IMR-90 (cell line): ENCODE measurements around the gene ALKBH2. TPM values are rescaled to one million over a fixed set of nuclear protein-coding genes. Genes with fewer than 3 reads are reported as not detected.

ENCODE experiments used
- ATAC-seq: fragments of 200-7000 bp; cut with Tn5 transposase; 2 replicates; pipeline ENCODE4 v1.9.1; 2020; ENCODE audit warnings: low read depth, mild to moderate bottlenecking, moderate library complexity
- BruUV-seq: library from RNA; stranded (reverse); fragments of 400-500 nt; replicated peaks from 2 replicates; lab custom pipeline; 2021; lab: Mats Ljungman, UMichigan
- CTCF ChIA-PET: fragments of 300-600 bp; formaldehyde crosslinking; extraction: SDS; loops from one replicate; lab custom pipeline; 2021; ENCODE audit warnings: antibody characterized with exemption; lab: Yijun Ruan, JAX
- POLR2A ChIA-PET: fragments of 300-600 bp; sonication (Branson Sonifier 250); formaldehyde crosslinking; loops from one replicate; lab custom pipeline; 2022; ENCODE audit warnings: antibody characterized with exemption; ENCODE audit not compliant: unreplicated experiment; lab: Charles Lee
- DNase-seq: peaks from one replicate; pipeline ENCODE4 v3.0.0; 2013
- H2AFZ ChIP-seq: replicated peaks from 2 replicates; pipeline ENCODE3; 2013; ENCODE audit warnings: low read length, mild to moderate bottlenecking; ENCODE audit not compliant: poor library complexity
- H2AK5ac ChIP-seq: 2 replicates; pipeline ENCODE4 v1.6.1; 2013; ENCODE audit warnings: low read depth, low read length, inconsistent platforms
- H2AK9ac ChIP-seq: replicated peaks from 2 replicates; pipeline ENCODE3; 2013; ENCODE audit warnings: mild to moderate bottlenecking, low read depth, low read length, moderate library complexity; ENCODE audit not compliant: poor library complexity
- H2BK120ac ChIP-seq: 2 replicates; pipeline ENCODE4 v1.6.1; 2013; ENCODE audit warnings: low read depth, low read length, inconsistent platforms
- H2BK15ac ChIP-seq: 3 replicates; pipeline ENCODE4 v1.6.1; 2013; ENCODE audit warnings: low read depth, low read length, inconsistent platforms
- H2BK20ac ChIP-seq: 2 replicates; pipeline ENCODE4 v1.6.1; 2013; ENCODE audit warnings: low read depth, mild to moderate bottlenecking, inconsistent platforms, low read length, moderate library complexity
- H2BK5ac ChIP-seq: 2 replicates; pipeline ENCODE4 v1.6.1; 2013; ENCODE audit warnings: mild to moderate bottlenecking, low read depth, low read length, inconsistent platforms; ENCODE audit not compliant: poor library complexity, severe bottlenecking
- H3K14ac ChIP-seq: replicated peaks from 2 replicates; pipeline ENCODE4 v1.6.1; 2013; ENCODE audit warnings: low read depth, low read length, inconsistent platforms
- H3K18ac ChIP-seq: 2 replicates; pipeline ENCODE4 v1.6.1; 2013; ENCODE audit warnings: low read depth, low read length, control low read depth
- H3K23ac ChIP-seq: 2 replicates; pipeline ENCODE4 v1.6.1; 2013; ENCODE audit warnings: low read depth, low read length, inconsistent platforms
- H3K27ac ChIP-seq: 2 replicates; pipeline ENCODE4 v1.5.1; 2013; ENCODE audit warnings: mild to moderate bottlenecking, control low read depth, low read length; ENCODE audit not compliant: insufficient read depth
- H3K27me3 ChIP-seq: 2 replicates; pipeline ENCODE4 v1.6.1; 2013; ENCODE audit warnings: low read length; ENCODE audit not compliant: control insufficient read depth, insufficient read depth
- H3K36me3 ChIP-seq: 2 replicates; pipeline ENCODE4 v1.6.1; 2013; ENCODE audit warnings: low read length, mixed read lengths; ENCODE audit not compliant: control insufficient read depth, insufficient read depth
- H3K4ac ChIP-seq: 2 replicates; pipeline ENCODE4 v1.6.1; 2013; ENCODE audit warnings: low read depth, low read length, inconsistent platforms
- H3K4me1 ChIP-seq: 2 replicates; pipeline ENCODE4 v1.6.1; 2013; ENCODE audit warnings: low read length, mixed read lengths; ENCODE audit not compliant: control insufficient read depth, insufficient read depth
- H3K4me2 ChIP-seq: 2 replicates; pipeline ENCODE4 v1.6.1; 2013; ENCODE audit warnings: low read depth, mild to moderate bottlenecking, control low read depth, low read length, moderate library complexity
- H3K4me3 ChIP-seq: 2 replicates; pipeline ENCODE4 v1.5.1; 2013; ENCODE audit warnings: low read depth, mild to moderate bottlenecking, control low read depth, low read length, moderate library complexity; ENCODE audit not compliant: insufficient read depth
- H3K56ac ChIP-seq: 2 replicates; pipeline ENCODE4 v1.6.1; 2013; ENCODE audit warnings: low read length, inconsistent platforms; ENCODE audit not compliant: insufficient read depth; ENCODE audit errors: extremely low read depth
- H3K79me1 ChIP-seq, 2 experiments: 2 replicates each; pipeline ENCODE4 v1.6.1; 2013; ENCODE audit warnings: low read length in 2 of 2, inconsistent platforms in 1 of 2, low read depth in 1 of 2
- H3K9ac ChIP-seq: 2 replicates; pipeline ENCODE4 v1.6.1; 2013; ENCODE audit warnings: low read depth, low read length, control low read depth
- H3K9me1 ChIP-seq: 2 replicates; pipeline ENCODE4 v1.6.1; 2013; ENCODE audit warnings: low read length, inconsistent platforms; ENCODE audit not compliant: insufficient read depth
- H3K9me3 ChIP-seq: 2 replicates; pipeline ENCODE4 v1.6.1; 2013; ENCODE audit warnings: low read length; ENCODE audit not compliant: control insufficient read depth, insufficient read depth
- H4K20me1 ChIP-seq: 2 replicates; pipeline ENCODE4 v1.6.1; 2013; ENCODE audit warnings: low read length, inconsistent platforms; ENCODE audit not compliant: insufficient read depth
- H4K5ac ChIP-seq: 2 replicates; pipeline ENCODE4 v1.6.1; 2013; ENCODE audit warnings: mild to moderate bottlenecking, low read depth, low read length, control low read depth
- H4K8ac ChIP-seq, 2 experiments: 2 replicates each; pipeline ENCODE4 v1.6.1; 2013; ENCODE audit warnings: low read depth in 2 of 2, low read length in 2 of 2, control low read depth in 1 of 2, inconsistent platforms in 1 of 2
- H4K91ac ChIP-seq: 2 replicates; pipeline ENCODE4 v1.6.1; 2013; ENCODE audit warnings: low read depth, low read length, inconsistent platforms; ENCODE audit not compliant: insufficient read depth
- BHLHE40 ChIP-seq: fragments of 150-350 bp; IDR thresholded peaks from 2 replicates; pipeline ENCODE4 v1.6.1; 2016; ENCODE audit warnings: mild to moderate bottlenecking, low read depth, low read length
- CEBPB ChIP-seq: IDR thresholded peaks from 2 replicates; pipeline ENCODE4 v1.6.1; 2012; ENCODE audit warnings: low read depth, low read length, improper control_type of control experiment
- CHD1 ChIP-seq: IDR thresholded peaks from 2 replicates; pipeline ENCODE4 v1.6.1; 2012; ENCODE audit warnings: low read depth, low read length, improper control_type of control experiment
- CTCF ChIP-seq: conservative IDR thresholded peaks from 2 replicates; pipeline ENCODE4 v1.5.1; 2012; ENCODE audit warnings: mild to moderate bottlenecking, low read depth, low read length, improper control_type of control experiment
- ELK1 ChIP-seq: fragments of 150-350 bp; IDR thresholded peaks from 2 replicates; pipeline ENCODE4 v1.6.1; 2016; ENCODE audit warnings: low read depth, mild to moderate bottlenecking, low read length, moderate library complexity, borderline replicate concordance
- FOS ChIP-seq: fragments of 150-350 bp; IDR thresholded peaks from 2 replicates; pipeline ENCODE4 v1.6.1; 2016; ENCODE audit warnings: low read depth, low read length
- MAFK ChIP-seq: IDR thresholded peaks from 2 replicates; pipeline ENCODE4 v1.6.1; 2012; ENCODE audit warnings: low read depth, low read length, improper control_type of control experiment
- MXI1 ChIP-seq: IDR thresholded peaks from 2 replicates; pipeline ENCODE4 v1.6.1; 2012; ENCODE audit warnings: low read depth, mild to moderate bottlenecking, low read length, moderate library complexity, borderline replicate concordance
- NFE2L2 ChIP-seq: fragments of 150-350 bp; IDR thresholded peaks from 2 replicates; pipeline ENCODE4 v1.6.1; 2016; ENCODE audit warnings: low read depth, mild to moderate bottlenecking, low read length
- POLR2A ChIP-seq: IDR thresholded peaks from 2 replicates; pipeline ENCODE4 v1.6.1; 2012; ENCODE audit warnings: mild to moderate bottlenecking, low read depth, low read length
- RAD21 ChIP-seq: IDR thresholded peaks from 2 replicates; pipeline ENCODE4 v1.6.1; 2012; ENCODE audit warnings: low read length, improper control_type of control experiment
- RCOR1 ChIP-seq: IDR thresholded peaks from 2 replicates; pipeline ENCODE4 v1.6.1; 2012; ENCODE audit warnings: mild to moderate bottlenecking, low read length, improper control_type of control experiment; ENCODE audit not compliant: insufficient replicate concordance
- RFX5 ChIP-seq: IDR thresholded peaks from 2 replicates; pipeline ENCODE4 v1.8.0; 2012; ENCODE audit warnings: low read depth, mild to moderate bottlenecking, low read length, moderate library complexity
- SMC3 ChIP-seq: fragments of 150-350 bp; IDR thresholded peaks from 2 replicates; pipeline ENCODE4 v1.6.1; 2016; ENCODE audit warnings: low read depth, mild to moderate bottlenecking, antibody characterized with exemption, low read length, moderate library complexity
- USF2 ChIP-seq: fragments of 150-350 bp; IDR thresholded peaks from 2 replicates; pipeline ENCODE4 v1.6.1; 2017; ENCODE audit warnings: mild to moderate bottlenecking, antibody characterized with exemption, low read length, low read depth
- WGBS, 2 experiments: methylation state at CpG; one replicate each; pipeline versions ENCODE4 v1.1.5 to v1.1.7; 2013; ENCODE audit warnings: missing lambda C conversion rate in 2 of 2; ENCODE audit not compliant: insufficient read length in 1 of 2; ENCODE audit errors: extremely low coverage in 2 of 2; 5-methylcytosine and 5-hydroxymethylcytosine counted together
- dilution Hi-C: fragments of 300-500 bp; cut with HindIII; formaldehyde crosslinking; loops from one replicate; pipeline ENCODE4 v1.14.3; 2018; ENCODE audit warnings: low sequenced_read_pairs; ENCODE audit not compliant: unreplicated experiment
- in situ Hi-C: fragments of 300-500 bp; cut with MboI; formaldehyde crosslinking; loops from 3 replicates; pipeline ENCODE4 v1.14.3; 2019; ENCODE audit warnings: low sequenced_read_pairs, inconsistent platforms, mixed read lengths
- intact Hi-C: fragments of 100-400 bp; cut with micrococcal nuclease; formaldehyde crosslinking; loops from 2 replicates; pipeline ENCODE4 v1.10.0; 2022
- polyA plus RNA-seq, 3 experiments: library from polyadenylated mRNA; depleted of rRNA; stranded (reverse); fragments of >200 nt; gene quantifications; 2 replicates each; pipeline ENCODE4 v1.2.3, GENCODE V29; 2012; ENCODE audit warnings: low replicate concordance in 1 of 3
- total RNA-seq: library from RNA; depleted of rRNA; stranded (reverse); fragments of >200 nt; gene quantifications from 2 replicates; pipeline ENCODE4 v1.2.3, GENCODE V29; 2012

Gene ALKBH2
- total and polyA plus RNA-seq, 2 of the 4 experiments (the other 2 are of a cell fraction): 14.9 to 17.8 TPM

- no peak for TF ChIP-seq FOS
- no peak for TF ChIP-seq RAD21
- TF ChIP-seq NFE2L2: no peak
These were observed 27.3 kb upstream of the ALKBH2 start (continued) for GRCh38 chr12:109120557-109120956.

GRCh38 chr12:109120095-109120494 lies 26.8 kb upstream of the ALKBH2 start:
- Histone ChIP-seq H3K18ac (no peak overlapping the region), H3K9ac (no peak overlapping the region), H3K23ac (no peak overlapping the region), H3K9me1 (no peaks in the 10 kb centered on the region), H2AK5ac (no peak overlapping the region), H2BK15ac (no peak overlapping the region), H3K14ac (no peak overlapping the region), H3K4me3 (no peak overlapping the region), H3K79me1 (no peaks in the 10 kb centered on the region), H3K9me3 (no peaks in the 10 kb centered on the region), H2BK20ac (no peak overlapping the region), H3K4ac (no peak overlapping the region), H2AFZ (no peak overlapping the region), H3K27ac (no peak overlapping the region), H3K27me3 (no peaks in the 10 kb centered on the region), H4K8ac (no peak overlapping the region), H3K4me2 (no peak overlapping the region), H3K56ac (no peak overlapping the region), H3K4me1 (no peaks in the 10 kb centered on the region), H4K91ac (no peak overlapping the region), H2AK9ac (no peak overlapping the region), H4K5ac (no peak overlapping the region), H2BK120ac (no peak overlapping the region), H4K20me1 (no peaks in the 10 kb centered on the region), H3K36me3 (no peaks in the 10 kb centered on the region), H2BK5ac (no peak overlapping the region)
- DNase-seq: no peak
- intact Hi-C loops: no loop called here
- in situ Hi-C loops: no loop called here
- ChIA-PET POLR2A (no interaction called here), CTCF (interaction anchor here (1.0 to 1.5 kb wide), 3 partner anchors 8 to 273 kb away, joined by 3 to 4 read pairs (median 3); no protein-coding TSS in a partner anchor)
- no CpG with 5 or more reads among the region's 2 CpGs for WGBS, 2 experiments
- dilution Hi-C loops: no loop called here
- no peak for ATAC-seq
- no TSS peak for BruUV-seq
- TF ChIP-seq RFX5 (no peak), MXI1 (no peak), CTCF (no peak), NFE2L2 (no peak), SMC3 (no peak), ELK1 (no peak), CHD1 (no peak), BHLHE40 (no peak), FOS (no peak), CEBPB (no peak), POLR2A (no peak), MAFK (no peak), RAD21 (no peak), USF2 (no peak), RCOR1 (no peak)
